HCT116 (cell line): ENCODE data around the gene PFKP. TPM values are rescaled to one million over a fixed set of nuclear protein-coding genes. Genes with fewer than 3 reads are reported as not detected.

Experiments used
- ATAC-seq: fragments of 200-7000 bp; cut with Tn5 transposase; 2 replicates; pipeline ENCODE4 v1.9.1; 2020; ENCODE audit warnings: mild to moderate bottlenecking, moderate library complexity
- BruUV-seq: library from RNA; stranded (reverse); fragments of 400-500 nt; replicated peaks from 2 replicates; lab custom pipeline; 2021; lab: Mats Ljungman, UMichigan
- CTCF ChIA-PET: fragments of 300-600 bp; sonication (Branson Sonifier 250); formaldehyde crosslinking; loops from one replicate; lab custom pipeline; 2021; ENCODE audit warnings: antibody characterized with exemption; lab: Charles Lee
- POLR2A ChIA-PET: fragments of 300-600, 350-600 bp; sonication (Branson Sonifier 250); formaldehyde crosslinking; loops from one replicate; lab custom pipeline; 2021; ENCODE audit warnings: antibody characterized with exemption; lab: Charles Lee
- RAD21 ChIA-PET, 2 experiments: fragments of 300-600 bp; sonication (Branson Sonifier 250); formaldehyde crosslinking; loops; one replicate each; lab custom pipeline; 2023; ENCODE audit warnings: low total read pairs in 2 of 2; ENCODE audit not compliant: uncharacterized antibody in 2 of 2, unreplicated experiment in 2 of 2, low non-redundant PET in 1 of 2; lab: Charles Lee
- DNase-seq: peaks from one replicate; pipeline ENCODE4 v3.0.0-alpha.2; 2010; ENCODE audit warnings: low read depth, low spot score
- H2AFZ ChIP-seq: fragments of 200-600 bp; shearing (Covaris generic), sonication (generic); 2 replicates; pipeline ENCODE4 v1.6.1; 2017; ENCODE audit warnings: low read depth, mixed run types, mixed read lengths, antibody characterized with exemption, low read length; ENCODE audit not compliant: poor library complexity, severe bottlenecking
- H3K27ac ChIP-seq: 2 replicates; pipeline ENCODE4 v1.5.1; 2012; ENCODE audit warnings: low read depth, low read length
- H3K27me3 ChIP-seq: fragments of 200-600 bp; sonication (generic); 2 replicates; pipeline ENCODE4 v1.6.1; 2016; ENCODE audit warnings: mixed run types, low read length, mixed read lengths; ENCODE audit not compliant: insufficient read depth
- H3K36me3 ChIP-seq, 2 experiments: fragments of 200-500 bp in 1 of 2; fragments of 200-600 bp in 1 of 2; sonication (Bioruptor generic) in 1 of 2; sonication (generic) in 1 of 2; 2 replicates each; pipeline versions ENCODE4 v1.5.1 to v1.6.1; 2014 to 2016; ENCODE audit warnings: low read length in 2 of 2, inconsistent platforms in 1 of 2, mixed read lengths in 1 of 2, mixed run types in 1 of 2; ENCODE audit not compliant: insufficient read depth in 2 of 2, control insufficient read depth in 1 of 2
- H3K4me1 ChIP-seq, 2 experiments: fragments of 200-600 bp in 1 of 2; sonication (generic) in 1 of 2; 2 replicates each; pipeline versions ENCODE4 v1.5.1 to v1.6.1; 2012 to 2017; ENCODE audit warnings: low read length in 2 of 2, inconsistent platforms in 1 of 2, mild to moderate bottlenecking in 1 of 2, mixed read lengths in 1 of 2, mixed run types in 1 of 2, moderate library complexity in 1 of 2; ENCODE audit not compliant: insufficient read depth in 2 of 2, control insufficient read depth in 1 of 2
- H3K4me2 ChIP-seq: fragments of 200-600 bp; sonication (generic); 2 replicates; pipeline ENCODE4 v1.6.1; 2017; ENCODE audit warnings: mixed run types, low read length, mixed read lengths
- H3K4me3 ChIP-seq, 2 experiments: fragments of 200-600 bp in 1 of 2; sonication (generic) in 1 of 2; replicated peaks in 1 of 2; 2 replicates each; pipeline ENCODE4 v1.5.1; 2011 to 2016; ENCODE audit warnings: low read length in 2 of 2, control low read depth in 1 of 2, low read depth in 1 of 2, mild to moderate bottlenecking in 1 of 2, mixed read lengths in 1 of 2, mixed run types in 1 of 2
- H3K79me2 ChIP-seq: fragments of 200-600 bp; sonication (generic); 2 replicates; pipeline ENCODE4 v1.6.1; 2017; ENCODE audit warnings: mild to moderate bottlenecking, mixed run types, low read length, moderate library complexity, mixed read lengths; ENCODE audit not compliant: insufficient read depth
- H3K9ac ChIP-seq: fragments of 200-600 bp; sonication (generic); 2 replicates; pipeline ENCODE4 v1.6.1; 2016; ENCODE audit warnings: low read length, mixed read lengths
- H3K9me2 ChIP-seq: fragments of 200-600 bp; sonication (generic), shearing (Covaris generic); 2 replicates; pipeline ENCODE4 v1.6.1; 2017; ENCODE audit warnings: mixed run types, mild to moderate bottlenecking, moderate library complexity; ENCODE audit not compliant: insufficient read depth
- H3K9me3 ChIP-seq, 2 experiments: fragments of 200-500 bp in 1 of 2; fragments of 200-600 bp in 1 of 2; sonication (Bioruptor generic) in 1 of 2; sonication (generic) in 1 of 2; 2 replicates each; pipeline ENCODE4 v1.6.1; 2014 to 2017; ENCODE audit warnings: low read length in 2 of 2, mixed read lengths in 2 of 2, inconsistent platforms in 1 of 2, low read depth in 1 of 2, mild to moderate bottlenecking in 1 of 2, mixed run types in 1 of 2, moderate library complexity in 1 of 2; ENCODE audit not compliant: control insufficient read depth in 1 of 2, insufficient read depth in 1 of 2
- H4K20me1 ChIP-seq: fragments of 200-600 bp; sonication (generic), shearing (Covaris generic); 2 replicates; pipeline ENCODE4 v1.6.1; 2017; ENCODE audit warnings: mixed run types, mild to moderate bottlenecking, moderate library complexity; ENCODE audit not compliant: insufficient read depth
- ATF3 ChIP-seq: IDR thresholded peaks from 2 replicates; pipeline ENCODE4 v1.6.1; 2012
- CBX3 ChIP-seq: IDR thresholded peaks from 2 replicates; pipeline ENCODE4 v1.6.1; 2012; ENCODE audit warnings: low read depth
- CEBPB ChIP-seq: IDR thresholded peaks from 2 replicates; pipeline ENCODE4 v1.6.1; 2012; ENCODE audit warnings: low read depth
- EZH2 ChIP-seq: fragments of 200-600 bp; sonication (generic); IDR thresholded peaks from 2 replicates; pipeline ENCODE4 v1.6.1; 2017; ENCODE audit warnings: antibody characterized with exemption, mixed run types
- MAX ChIP-seq: IDR thresholded peaks from 2 replicates; pipeline ENCODE4 v1.6.1; 2012
- RAD21 ChIP-seq: IDR thresholded peaks from 2 replicates; pipeline ENCODE4 v1.6.1; 2012; ENCODE audit warnings: low read depth, mild to moderate bottlenecking
- SIN3A ChIP-seq: IDR thresholded peaks from 2 replicates; pipeline ENCODE4 v1.6.1; 2012; ENCODE audit warnings: low read depth
- SP1 ChIP-seq: IDR thresholded peaks from 2 replicates; pipeline ENCODE4 v1.6.1; 2012; ENCODE audit warnings: low read depth
- SRF ChIP-seq: IDR thresholded peaks from 2 replicates; pipeline ENCODE4 v1.6.1; 2012; ENCODE audit warnings: low read depth
- TCF7L2 ChIP-seq: IDR thresholded peaks from 2 replicates; pipeline ENCODE4 v1.7.0; 2011; ENCODE audit warnings: borderline replicate concordance, inconsistent platforms; ENCODE audit not compliant: insufficient read depth, insufficient read length; ENCODE audit errors: extremely low read depth
- ZBTB33 ChIP-seq: IDR thresholded peaks from 2 replicates; pipeline ENCODE4 v1.6.1; 2011; ENCODE audit warnings: mild to moderate bottlenecking, low read length, moderate library complexity; ENCODE audit not compliant: insufficient replicate concordance; ENCODE audit errors: extremely low read depth
- ZFX ChIP-seq: fragments of 450-650 bp; IDR thresholded peaks from 2 replicates; pipeline ENCODE4 v1.6.1; 2017
- intact Hi-C: fragments of 100-400 bp; cut with micrococcal nuclease; formaldehyde crosslinking; loops from 2 replicates; pipeline ENCODE4 v1.10.0; 2022
- total RNA-seq: library from RNA; stranded (reverse); gene quantifications from one replicate; pipeline ENCODE4 v1.2.1, GENCODE V29; 2021; ENCODE audit not compliant: unreplicated experiment

Gene PFKP
- total RNA-seq, 1 experiment from 2014 or later, result 237 TPM

- Histone ChIP-seq H3K9me2 (no peaks in the 10 kb centered on the region), H3K79me2 (no peaks in the 10 kb centered on the region), H3K27ac (no peak overlapping the region), H4K20me1 (no peaks in the 10 kb centered on the region), H3K9ac (no peak overlapping the region), H3K27me3 (no peaks in the 10 kb centered on the region), H3K9me3 (no peaks in the 10 kb centered on the region), H2AFZ (no peak overlapping the region), H3K4me2 (no peak overlapping the region), H3K4me1 (no peaks in the 10 kb centered on the region), H3K36me3 (peaks cover 49 to 58% of the 10 kb centered on the region in 2 experiments; a peak in 3 of 4 replicates), H3K4me3 (no peak overlapping the region)
- RAD21 ChIA-PET, result no interaction called here
- POLR2A ChIA-PET, result no interaction called here
- intact Hi-C loops, result no loop called here
- CTCF ChIA-PET, result no interaction called here
- no peak for ATAC-seq
- TF ChIP-seq EZH2, result no peak
- BruUV-seq, result no TSS peak
- DNase-seq, result no peak
These were observed 74.1 kb downstream of the PFKP start for GRCh38 chr10:3141351-3142005.

GRCh38 chr10:3142146-3142875 lies 75.0 kb downstream of the PFKP start:
- H3K4me1 ChIP-seq, result no peaks in the 10 kb centered on the region
- H3K27ac ChIP-seq, result no peak overlapping the region
- H3K9me3 ChIP-seq, result no peaks in the 10 kb centered on the region
- no peaks in the 10 kb centered on the region for H3K27me3 ChIP-seq
- intact Hi-C loops, result no loop called here
- TF ChIP-seq MAX (no peak), TCF7L2 (no peak), ZFX (no peak), CEBPB (no peak), ATF3 (no peak), SIN3A (no peak), ZBTB33 (no peak), SRF (no peak), SP1 (no peak), EZH2 (no peak), CBX3 (no peak), RAD21 (no peak)
- BruUV-seq, result no TSS peak
- no peaks in the 10 kb centered on the region for H4K20me1 ChIP-seq
- CTCF ChIA-PET, result no interaction called here
- POLR2A ChIA-PET, result no interaction called here
- H3K9ac ChIP-seq, result no peak overlapping the region
- no peak overlapping the region for H3K4me3 ChIP-seq
- RAD21 ChIA-PET, result no interaction called here
- no peaks in the 10 kb centered on the region for H3K9me2 ChIP-seq
- peaks cover 44 to 51% of the 10 kb centered on the region in 2 experiments; a peak in 3 of 4 replicates for H3K36me3 ChIP-seq
- ATAC-seq (0 out of 2 replicates have a peak, but pooled peaks have one; percentile 17), DNase-seq (no peak)
- H3K79me2 ChIP-seq, result no peaks in the 10 kb centered on the region
- no peak overlapping the region for H3K4me2 ChIP-seq
- H2AFZ ChIP-seq, result no peak overlapping the region
